Thoracic aorta (tissue), 2 donors: ENCODE results near the gene IL26. TPM values are rescaled to one million over a fixed set of nuclear protein-coding genes. Genes with fewer than 3 reads are reported as not detected.

Experiments
- ATAC-seq: fragments of 150-250 bp; one replicate; pipeline ENCODE4 v1.8.0; 2017; ENCODE audit warnings: low read depth; ENCODE audit not compliant: insufficient number of reproducible peaks, low FRiP score
- DNase-seq: peaks from one replicate; pipeline ENCODE4 v3.0.0-alpha.2; 2020; ENCODE audit warnings: low spot score
- H3K27ac ChIP-seq, 2 donors: fragments of 200-600 bp; sonication (generic); 1 replicate in 1 of 2; 2 replicates in 1 of 2; pipeline ENCODE4 v1.5.1; 2016; ENCODE audit warnings: mild to moderate bottlenecking in 2 of 2, moderate library complexity in 2 of 2
- H3K27me3 ChIP-seq: fragments of 200-600 bp; sonication (generic); replicated peaks from 2 replicates; pipeline ENCODE4 v1.6.0; 2016; ENCODE audit warnings: mild to moderate bottlenecking; ENCODE audit not compliant: insufficient read depth
- H3K36me3 ChIP-seq: fragments of 200-600 bp; sonication (generic); one replicate; pipeline ENCODE4 v1.5.1; 2016
- H3K4me1 ChIP-seq, 2 donors: fragments of 200-600 bp; sonication (generic); 1 replicate in 1 of 2; 2 replicates in 1 of 2; pipeline versions ENCODE4 v1.5.1 to v1.6.0; 2016; ENCODE audit warnings: low read depth in 2 of 2, mild to moderate bottlenecking in 1 of 2; ENCODE audit not compliant: control insufficient read depth in 1 of 2
- H3K4me3 ChIP-seq: fragments of 200-600 bp; sonication (generic); 2 replicates; pipeline ENCODE4 v1.5.1; 2016; ENCODE audit warnings: mild to moderate bottlenecking
- H3K9me3 ChIP-seq: fragments of 200-600 bp; sonication (generic); 2 replicates; pipeline ENCODE4 v1.5.1; 2016
- CTCF ChIP-seq: fragments of 200-600 bp; sonication (generic); IDR thresholded peaks from one replicate; pipeline ENCODE4 v1.5.1; 2019; ENCODE audit warnings: antibody characterized with exemption
- total RNA-seq, 2 donors: library from RNA; depleted of rRNA; stranded (reverse); fragments of >200 nt; gene quantifications; one replicate each; pipeline versions ENCODE4 v1.1.0 to v1.2.3, GENCODE V29; 2016

Gene IL26
- total RNA-seq, 2 donors from 2014 or later, result not detected

DNA sequence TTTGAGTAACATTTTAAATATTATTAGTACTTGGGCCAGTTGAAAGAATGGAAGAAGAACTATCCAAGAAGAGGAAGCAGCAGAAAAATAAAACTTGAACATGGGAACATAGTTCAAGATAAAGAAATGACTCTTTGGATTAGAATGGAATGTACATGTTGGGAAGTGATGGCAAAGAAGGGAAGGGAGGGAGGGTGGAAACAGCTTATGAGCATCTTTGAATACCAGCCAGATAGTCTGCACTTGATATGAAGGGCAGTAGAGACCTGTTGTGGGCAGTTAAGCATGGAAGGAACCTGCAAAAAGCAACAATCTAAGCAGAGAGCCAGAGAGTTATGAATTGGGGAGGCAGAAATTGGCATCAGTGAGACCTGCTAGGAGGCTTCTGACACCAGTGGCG is 37.8 kb upstream of the IL26 start:
- Histone ChIP-seq H3K9me3 (no peaks in the 10 kb centered on the region), H3K4me1 (no peaks in the 10 kb centered on the region), H3K27ac (no peak overlapping the region), H3K36me3 (no peaks in the 10 kb centered on the region), H3K4me3 (no peak overlapping the region), H3K27me3 (no peaks in the 10 kb centered on the region)
- TF ChIP-seq CTCF, result no peak
- ATAC-seq (no peak), DNase-seq (no peak)

GRCh38 chr12:68261896-68262295 is 36.3 kb upstream of the IL26 start:
- ATAC-seq (no peak), DNase-seq (no peak)
- Histone ChIP-seq H3K4me1 (no peaks in the 10 kb centered on the region), H3K9me3 (no peaks in the 10 kb centered on the region), H3K27ac (no peak overlapping the region), H3K27me3 (no peaks in the 10 kb centered on the region), H3K4me3 (no peak overlapping the region), H3K36me3 (no peaks in the 10 kb centered on the region)
- TF ChIP-seq CTCF, result no peak

DNA sequence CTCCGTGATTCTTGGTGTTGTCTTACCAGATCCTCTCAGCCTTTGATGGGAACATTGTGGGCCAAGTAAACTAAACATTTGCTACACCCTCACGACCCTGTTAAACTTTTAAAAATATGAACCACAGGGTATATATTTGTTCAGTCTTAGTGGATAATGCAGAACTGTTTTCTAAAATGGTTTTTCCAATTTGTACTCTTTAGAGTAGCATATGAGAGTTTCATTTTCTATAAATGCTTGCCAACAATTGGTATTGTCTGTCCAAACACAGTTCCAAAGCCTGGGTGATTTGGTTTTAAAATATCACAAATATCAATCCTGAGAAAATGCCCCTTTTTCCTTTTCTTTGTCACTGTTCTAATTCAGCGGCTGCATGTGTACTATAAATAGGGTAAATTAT is 34.5 kb upstream of the IL26 start:
- no peaks in the 10 kb centered on the region for H3K36me3 ChIP-seq
- H3K9me3 ChIP-seq, result no peaks in the 10 kb centered on the region
- DNase-seq (no peak), ATAC-seq (no peak)
- no peak overlapping the region for H3K27ac ChIP-seq
- no peaks in the 10 kb centered on the region for H3K4me1 ChIP-seq
- TF ChIP-seq CTCF, result no peak
- H3K4me3 ChIP-seq, result no peak overlapping the region
- H3K27me3 ChIP-seq, result no peaks in the 10 kb centered on the region

- Histone ChIP-seq H3K27me3 (no peaks in the 10 kb centered on the region), H3K9me3 (no peaks in the 10 kb centered on the region), H3K36me3 (no peaks in the 10 kb centered on the region), H3K4me1 (no peaks in the 10 kb centered on the region), H3K4me3 (no peak overlapping the region), H3K27ac (no peak overlapping the region)
- no peak for ATAC-seq
- TF ChIP-seq CTCF, result no peak
- no peak for DNase-seq
These were observed 33.8 kb upstream of the IL26 start for GRCh38 chr12:68259318-68259940.

GRCh38 chr12:68253504-68253903 is 27.9 kb upstream of the IL26 start, which contains the start of gene IL22:
TSS of gene IL22 (minus strand) at chr12:68253604. CDS start at chr12:68253448, 156 bp downstream.
- H3K9me3 ChIP-seq, result no peaks in the 10 kb centered on the region
- no peak within 1 kb of the TSS for H3K27ac ChIP-seq
- H3K4me1 ChIP-seq, result no peaks in the 10 kb centered on the region
- H3K4me3 ChIP-seq, result no peak within 1 kb of the TSS
- H3K36me3 ChIP-seq, result no peaks in the 10 kb centered on the region
- no peak for ATAC-seq
- TF ChIP-seq CTCF, result no peak
- H3K27me3 ChIP-seq, result no peaks in the 10 kb centered on the region
- no peak for DNase-seq
